ENCODE measurements around the gene PHF13. TPM values are rescaled to one million over a fixed set of nuclear protein-coding genes. Genes with fewer than 3 reads are reported as not detected.
A peak's percentile ranks its signal among the peaks of the same experiment; 100 is the strongest.

The PHF13 gene
- total RNA-seq (10 to 100 TPM; 11.0 to 32.4 (median 16.5) TPM), polyA plus RNA-seq (10 to 100 TPM; 13.5 to 14.6 TPM)
- long read RNA-seq, donor 1, transcript PHF13-201 (4 exons, 3,681 nt): major isoform, 29 of 41 reads
- long read RNA-seq, donor 1, partial matches to known transcripts: 2 of 41 reads
- long read RNA-seq, donor 1, other reads (novel, unspliced or antisense): 10 of 41 reads
- long read RNA-seq, donor 2, transcript PHF13-201 (4 exons, 3,681 nt): major isoform, 11 of 48 reads
- long read RNA-seq, donor 2, partial matches to known transcripts: 37 of 48 reads
- long read RNA-seq, donor 2, other reads (novel, unspliced or antisense): 0 of 48 reads
- long read RNA-seq, donor 3, transcript PHF13-201 (4 exons, 3,681 nt): major isoform, 24 of 35 reads
- long read RNA-seq, donor 3, partial matches to known transcripts: 4 of 35 reads
- long read RNA-seq, donor 3, other reads (novel, unspliced or antisense): 7 of 35 reads

GRCh38 chr1:6613361-6614018, at the start of gene PHF13:
PHF13 (plus strand) TSS chr1:6613731; CDS start chr1:6614067, 336 bp downstream.
- 0 to 1% (median 0%) methylated on average over 31 to 84 of the region's 84 CpGs for WGBS, 3 donors
- TF ChIP-seq CTCF (IDR thresholded peaks at IDR 0.05) (peak in 1 of 3 donors; percentile 20), EP300 (IDR thresholded peaks at IDR 0.05) (peak; percentile 68), POLR2A (IDR thresholded peaks at IDR 0.05) (peak; percentile 77)
- Histone ChIP-seq H3K27me3 (no peaks in the 10 kb centered on the region), H3K4me3 (peak within 1 kb of the TSS; percentile 99), H3K4me1 (ENCODE audit: insufficient read depth) (peaks cover 6% of the 10 kb centered on the region), H3K27ac (peak within 1 kb of the TSS; percentile 85 to 98), H3K9me3 (no peaks in the 10 kb centered on the region), H3K36me3 (no peaks in the 10 kb centered on the region)
- intact Hi-C loops (cut with DNase I): no loop called here
- DNase-seq: peak; percentile 100

- H3K27ac ChIP-seq: no peak overlapping the region
- H3K36me3 ChIP-seq: no peaks in the 10 kb centered on the region
- no peak for DNase-seq
- intact Hi-C loops (cut with DNase I): loop anchor here in 1 of 4 donors (10.0 kb wide), 1 partner anchor 76 kb away; no protein-coding TSS in a partner anchor
- no peaks in the 10 kb centered on the region for H3K4me1 ChIP-seq (ENCODE audit: insufficient read depth)
- TF ChIP-seq EP300 (IDR thresholded peaks at IDR 0.05) (no peak), CTCF (IDR thresholded peaks at IDR 0.05) (no peak), POLR2A (IDR thresholded peaks at IDR 0.05) (no peak)
- H3K9me3 ChIP-seq: no peaks in the 10 kb centered on the region
- 89 to 91% (median 91%) methylated on average over 11 of the region's 11 CpGs for WGBS, 3 donors
- no peaks in the 10 kb centered on the region for H3K27me3 ChIP-seq
- H3K4me3 ChIP-seq: no peak overlapping the region
These were observed 44.5 kb upstream of the PHF13 start for GRCh38 chr1:6569033-6569432.

- intact Hi-C loops (cut with DNase I): no loop called here
- WGBS, 3 donors: 38 to 40% (median 39%) methylated on average over 3 of the region's 3 CpGs
- no peak overlapping the region for H3K27ac ChIP-seq
These were observed 43.4 kb upstream of the PHF13 start for GRCh38 chr1:6570100-6570499.

More at GRCh38 chr1:6570100-6570499, 43.4 kb upstream of the PHF13 start:
- H3K36me3 ChIP-seq: no peaks in the 10 kb centered on the region
- no peaks in the 10 kb centered on the region for H3K4me1 ChIP-seq (ENCODE audit: insufficient read depth)
- TF ChIP-seq POLR2A (IDR thresholded peaks at IDR 0.05) (no peak), CTCF (IDR thresholded peaks at IDR 0.05) (no peak), EP300 (IDR thresholded peaks at IDR 0.05) (no peak)
- H3K4me3 ChIP-seq: no peak overlapping the region
- H3K27me3 ChIP-seq: no peaks in the 10 kb centered on the region
- DNase-seq: no peak
- H3K9me3 ChIP-seq: no peaks in the 10 kb centered on the region
